GM12878 (cell line): ENCODE data around the gene PSMB8. TPM values are rescaled to one million over a fixed set of nuclear protein-coding genes. Genes with fewer than 3 reads are reported as not detected.

Experiments used
- FOS ChIP-seq: IDR thresholded peaks from 3 replicates; pipeline ENCODE4 v1.6.1; 2011; ENCODE audit warnings: borderline replicate concordance; ENCODE audit not compliant: insufficient read length; ENCODE audit errors: extremely low read depth
- MTA3 ChIP-seq: IDR thresholded peaks from 2 replicates; pipeline ENCODE4 v1.6.1; 2012; ENCODE audit warnings: low read length, inconsistent platforms, borderline replicate concordance
- RAD21 ChIP-seq: IDR thresholded peaks from 2 replicates; pipeline ENCODE4 v1.6.1; 2011; ENCODE audit warnings: mild to moderate bottlenecking, low read depth, low read length, moderate library complexity; ENCODE audit not compliant: insufficient read depth
- RFX5 ChIP-seq: IDR thresholded peaks from 2 replicates; pipeline ENCODE4 v1.6.1; 2011; ENCODE audit warnings: low read depth, low read length, improper control_type of control experiment
- SMAD5 ChIP-seq: IDR thresholded peaks from 2 replicates; pipeline ENCODE4 v1.6.1; 2016; ENCODE audit warnings: antibody characterized with exemption, low read depth
- SRF ChIP-seq, 2 experiments: IDR thresholded peaks; 2 replicates each; pipeline ENCODE4 v1.6.1; 2011; ENCODE audit warnings: low read depth in 2 of 2, low read length in 2 of 2, mild to moderate bottlenecking in 1 of 2, moderate library complexity in 1 of 2
- polyA plus RNA-seq, 11 experiments: library from polyadenylated mRNA; depleted of rRNA in 4 of 11; unstranded in 6 of 11; stranded (reverse) in 5 of 11; fragments of >200 nt; fragmentation: Nextera tagmentation in 4 of 11; fragmentation: Illumina TruSeq in 1 of 11; extraction: Ambion mirVana in 4 of 11; extraction: Trizol in 1 of 11; gene quantifications; 1 replicate in 1 of 11; 2 replicates in 10 of 11; pipeline versions ENCODE4 v1.2.1 to v1.2.3, GENCODE V29; 2011 to 2016; ENCODE audit warnings: inconsistent platforms in 2 of 11, missing spikeins in 2 of 11, low read depth in 1 of 11
- total RNA-seq, 4 experiments: library from RNA; depleted of rRNA in 3 of 4; stranded (reverse); fragments of >200 nt in 3 of 4; fragmentation: Illumina TruSeq in 1 of 4; extraction: Trizol in 1 of 4; gene quantifications; 2 replicates each; pipeline versions ENCODE4 v1.2.1 to v1.2.3, GENCODE V29; 2013 to 2021
- TF ChIP-seq, protein P1 (sequence below): fragments of 450-650 bp; IDR thresholded peaks from 2 replicates; pipeline ENCODE4 v1.6.1; 2016; ENCODE audit warnings: mild to moderate bottlenecking
- TF ChIP-seq, protein P2 (sequence below): IDR thresholded peaks from 2 replicates; pipeline ENCODE4 v1.6.1; 2012; ENCODE audit warnings: low read depth, low read length, improper control_type of control experiment
- TF ChIP-seq, protein P3 (sequence below): fragments of 450-650 bp; IDR thresholded peaks from 2 replicates; pipeline ENCODE4 v1.6.1; 2017; ENCODE audit warnings: mild to moderate bottlenecking, low read depth, inconsistent platforms; ENCODE audit not compliant: poor library complexity, severe bottlenecking

Gene PSMB8
- total and polyA plus RNA-seq, 10 of the 15 experiments (the other 5 are each of a cell fraction or from before 2014, with no cell fraction given), result 304 to 557 (median 379) TPM

DNA sequence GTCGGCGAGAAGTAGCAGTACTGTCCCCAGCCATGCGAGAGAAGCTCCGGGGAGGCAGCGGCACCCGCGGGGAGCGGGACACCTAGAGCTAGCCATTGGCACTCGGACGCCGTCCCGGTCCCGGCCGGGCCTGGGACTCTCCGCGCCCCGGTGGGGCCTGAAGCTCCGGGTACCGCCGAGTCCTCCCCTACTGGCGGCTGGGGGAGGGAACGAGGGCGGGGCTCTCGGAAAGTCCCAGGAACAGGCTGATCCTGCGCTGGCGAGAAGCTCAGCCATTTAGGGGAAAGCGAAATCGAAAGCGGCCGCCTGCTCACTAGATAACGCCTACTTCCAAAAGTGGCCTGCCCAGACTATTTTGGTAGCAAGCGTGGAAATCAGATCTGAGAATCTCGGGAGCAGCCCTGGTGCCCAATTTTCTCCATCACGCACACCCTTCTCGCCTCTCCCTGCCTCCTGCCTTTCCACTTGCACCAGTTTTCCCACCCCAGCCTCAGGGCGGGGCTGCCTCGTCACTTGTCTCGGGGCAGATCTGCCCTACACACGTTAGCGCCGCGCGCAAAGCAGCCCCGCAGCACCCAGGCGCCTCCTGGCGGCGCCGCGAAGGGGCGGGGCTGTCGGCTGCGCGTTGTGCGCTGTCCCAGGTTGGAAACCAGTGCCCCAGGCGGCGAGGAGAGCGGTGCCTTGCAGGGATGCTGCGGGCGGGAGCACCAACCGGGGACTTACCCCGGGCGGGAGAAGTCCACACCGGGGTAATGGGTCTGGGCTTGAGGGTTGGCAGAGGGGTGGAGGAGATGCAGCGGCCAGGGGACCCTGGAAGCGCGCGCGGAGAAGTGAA is 9.9 kb upstream of the PSMB8 start, which contains the start of the genes PSMB9 and TAP1 (continued):
- TF ChIP-seq, protein P1, sequence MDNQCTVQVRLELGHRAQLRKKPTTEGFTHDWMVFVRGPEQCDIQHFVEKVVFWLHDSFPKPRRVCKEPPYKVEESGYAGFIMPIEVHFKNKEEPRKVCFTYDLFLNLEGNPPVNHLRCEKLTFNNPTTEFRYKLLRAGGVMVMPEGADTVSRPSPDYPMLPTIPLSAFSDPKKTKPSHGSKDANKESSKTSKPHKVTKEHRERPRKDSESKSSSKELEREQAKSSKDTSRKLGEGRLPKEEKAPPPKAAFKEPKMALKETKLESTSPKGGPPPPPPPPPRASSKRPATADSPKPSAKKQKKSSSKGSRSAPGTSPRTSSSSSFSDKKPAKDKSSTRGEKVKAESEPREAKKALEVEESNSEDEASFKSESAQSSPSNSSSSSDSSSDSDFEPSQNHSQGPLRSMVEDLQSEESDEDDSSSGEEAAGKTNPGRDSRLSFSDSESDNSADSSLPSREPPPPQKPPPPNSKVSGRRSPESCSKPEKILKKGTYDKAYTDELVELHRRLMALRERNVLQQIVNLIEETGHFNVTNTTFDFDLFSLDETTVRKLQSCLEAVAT, result 0 out of 2 replicates have a peak, but pooled peaks have one; percentile 67
- peak; percentile 21 for TF ChIP-seq SMAD5
- no peak for TF ChIP-seq MTA3
- TF ChIP-seq, protein P2, sequence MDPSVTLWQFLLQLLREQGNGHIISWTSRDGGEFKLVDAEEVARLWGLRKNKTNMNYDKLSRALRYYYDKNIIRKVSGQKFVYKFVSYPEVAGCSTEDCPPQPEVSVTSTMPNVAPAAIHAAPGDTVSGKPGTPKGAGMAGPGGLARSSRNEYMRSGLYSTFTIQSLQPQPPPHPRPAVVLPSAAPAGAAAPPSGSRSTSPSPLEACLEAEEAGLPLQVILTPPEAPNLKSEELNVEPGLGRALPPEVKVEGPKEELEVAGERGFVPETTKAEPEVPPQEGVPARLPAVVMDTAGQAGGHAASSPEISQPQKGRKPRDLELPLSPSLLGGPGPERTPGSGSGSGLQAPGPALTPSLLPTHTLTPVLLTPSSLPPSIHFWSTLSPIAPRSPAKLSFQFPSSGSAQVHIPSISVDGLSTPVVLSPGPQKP, result 0 out of 2 replicates have a peak, but pooled peaks have one; percentile 12
- peak in 1 of 2 experiments; percentile 84; a peak in 2 of 4 replicates for TF ChIP-seq SRF (IDR thresholded peaks at IDR 0.05; ENCODE audit: low read depth in 2 of 2, low read length in 2 of 2)
- TF ChIP-seq RFX5, result peak; percentile 100
- TF ChIP-seq, protein P3, sequence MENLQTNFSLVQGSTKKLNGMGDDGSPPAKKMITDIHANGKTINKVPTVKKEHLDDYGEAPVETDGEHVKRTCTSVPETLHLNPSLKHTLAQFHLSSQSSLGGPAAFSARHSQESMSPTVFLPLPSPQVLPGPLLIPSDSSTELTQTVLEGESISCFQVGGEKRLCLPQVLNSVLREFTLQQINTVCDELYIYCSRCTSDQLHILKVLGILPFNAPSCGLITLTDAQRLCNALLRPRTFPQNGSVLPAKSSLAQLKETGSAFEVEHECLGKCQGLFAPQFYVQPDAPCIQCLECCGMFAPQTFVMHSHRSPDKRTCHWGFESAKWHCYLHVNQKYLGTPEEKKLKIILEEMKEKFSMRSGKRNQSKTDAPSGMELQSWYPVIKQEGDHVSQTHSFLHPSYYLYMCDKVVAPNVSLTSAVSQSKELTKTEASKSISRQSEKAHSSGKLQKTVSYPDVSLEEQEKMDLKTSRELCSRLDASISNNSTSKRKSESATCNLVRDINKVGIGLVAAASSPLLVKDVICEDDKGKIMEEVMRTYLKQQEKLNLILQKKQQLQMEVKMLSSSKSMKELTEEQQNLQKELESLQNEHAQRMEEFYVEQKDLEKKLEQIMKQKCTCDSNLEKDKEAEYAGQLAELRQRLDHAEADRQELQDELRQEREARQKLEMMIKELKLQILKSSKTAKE, result peak; percentile 71
- no peak for TF ChIP-seq FOS
- TF ChIP-seq RAD21, result peak; percentile 78
